GM19023 (cell line): Measurements from ENCODE around the gene HLA-E.
"Not testable (repeated sequence)": the region's sequence is repeated elsewhere in the genome, so short reads cannot be mapped to it uniquely, and the experiment has no call there.

Experiments used
- ATAC-seq: cut with Tn5 transposase; IDR thresholded peaks from one replicate; pipeline ENCODE4 v1.9.1; 2021; ENCODE audit warnings: mild to moderate bottlenecking, moderate library complexity; ENCODE audit not compliant: unreplicated experiment

Gene HLA-E

DNA sequence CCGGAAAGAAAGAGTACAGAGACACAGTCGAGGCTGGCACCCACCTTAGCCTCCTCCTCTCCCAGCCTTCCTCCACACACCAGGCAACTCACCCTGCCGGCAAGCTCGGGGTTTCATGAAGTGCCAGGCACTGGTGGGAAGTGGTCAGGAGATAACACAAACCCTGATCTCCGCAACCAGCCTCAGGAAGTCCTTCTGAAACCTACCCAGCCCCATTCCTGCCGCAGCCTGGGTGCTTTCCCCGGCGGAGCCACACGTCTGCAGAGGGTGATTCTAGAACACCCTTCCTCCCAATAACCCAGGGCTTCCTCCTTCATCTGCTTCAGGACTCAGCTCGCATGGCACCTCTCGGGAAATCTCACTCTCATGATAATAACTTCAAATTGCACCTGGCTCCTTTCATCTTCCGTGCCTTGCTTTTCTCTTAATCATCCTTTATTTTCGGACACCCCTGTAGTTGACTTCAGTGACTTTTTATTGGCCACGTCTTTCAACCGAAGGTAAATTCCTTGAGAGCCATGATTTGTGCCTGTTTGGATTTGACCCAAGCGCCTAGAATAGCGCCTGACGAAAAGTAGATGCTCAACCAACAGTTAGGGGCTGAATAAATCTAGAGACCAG lies 8.7 kb upstream of the HLA-E start:
- no peak for ATAC-seq

DNA sequence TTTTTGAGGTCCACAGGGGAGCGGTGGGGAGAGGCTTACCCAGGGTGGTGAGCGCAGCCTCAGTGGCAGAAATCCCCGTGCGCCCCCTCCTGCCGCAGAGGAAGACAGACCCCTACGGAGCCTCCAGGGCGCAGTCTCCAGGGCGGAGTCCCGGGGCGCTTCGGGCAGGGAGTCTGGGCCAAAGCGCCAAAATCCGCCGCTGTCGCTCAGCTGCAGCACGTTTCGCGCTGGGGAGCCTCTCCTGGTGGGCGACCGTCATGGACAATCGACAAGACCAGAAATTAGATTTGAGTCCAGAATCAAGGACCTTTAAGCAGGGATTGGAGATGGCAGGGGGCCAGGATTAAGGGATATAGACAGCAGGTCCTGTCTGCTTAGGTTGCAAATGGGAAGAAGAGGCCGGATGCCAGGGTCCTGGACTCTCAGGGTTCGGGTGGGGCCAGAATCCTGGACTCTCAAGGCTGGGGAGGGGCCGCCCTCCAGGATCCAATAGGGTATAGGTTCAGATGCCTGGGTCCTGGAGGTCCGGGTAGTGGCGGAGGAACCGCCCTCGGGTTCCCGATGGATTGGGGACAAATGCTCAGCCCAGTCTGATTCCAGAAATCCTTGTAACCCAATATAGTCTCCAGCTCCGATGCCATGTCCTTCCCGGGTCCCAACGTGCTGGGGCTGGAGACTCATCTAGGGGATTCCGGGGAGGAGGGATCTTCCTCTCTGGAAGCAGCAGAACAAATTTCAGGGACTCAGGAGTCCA lies 7.9 kb upstream of the HLA-E start:
- ATAC-seq = no peak

DNA sequence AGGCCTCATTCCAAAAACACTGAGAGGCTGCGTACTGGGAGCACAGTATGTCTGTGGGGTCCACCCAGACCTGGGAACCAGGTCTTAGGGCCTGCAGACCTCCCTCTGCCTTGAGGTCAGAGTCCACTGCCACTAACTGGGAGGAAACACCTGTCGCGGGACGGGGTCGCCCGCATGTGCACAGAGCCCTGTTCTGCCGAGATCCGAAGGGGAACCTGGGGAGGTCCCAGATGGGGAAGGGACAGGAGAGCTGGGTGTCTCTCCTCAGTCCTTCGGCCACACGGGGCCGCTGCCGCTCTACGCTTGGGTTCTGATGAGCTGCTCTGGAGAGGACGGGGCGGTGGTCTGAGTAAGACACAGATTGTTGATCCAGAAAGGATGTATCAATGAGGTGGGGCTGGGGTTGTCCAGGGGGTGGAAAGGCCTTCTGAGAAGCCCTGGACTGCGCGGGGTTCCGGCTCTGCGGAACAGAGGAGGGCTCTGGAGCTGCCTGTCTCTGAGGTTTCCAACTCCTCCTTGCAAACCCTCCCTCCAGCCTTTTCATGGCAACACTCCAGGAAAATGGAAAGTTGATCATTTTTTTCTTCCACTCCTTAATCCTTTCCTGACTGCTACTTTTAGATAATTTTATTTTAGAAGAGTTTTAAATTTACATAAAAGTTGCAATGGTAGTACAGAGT lies 7.2 kb upstream of the HLA-E start:
- not testable (repeated sequence) for ATAC-seq

DNA sequence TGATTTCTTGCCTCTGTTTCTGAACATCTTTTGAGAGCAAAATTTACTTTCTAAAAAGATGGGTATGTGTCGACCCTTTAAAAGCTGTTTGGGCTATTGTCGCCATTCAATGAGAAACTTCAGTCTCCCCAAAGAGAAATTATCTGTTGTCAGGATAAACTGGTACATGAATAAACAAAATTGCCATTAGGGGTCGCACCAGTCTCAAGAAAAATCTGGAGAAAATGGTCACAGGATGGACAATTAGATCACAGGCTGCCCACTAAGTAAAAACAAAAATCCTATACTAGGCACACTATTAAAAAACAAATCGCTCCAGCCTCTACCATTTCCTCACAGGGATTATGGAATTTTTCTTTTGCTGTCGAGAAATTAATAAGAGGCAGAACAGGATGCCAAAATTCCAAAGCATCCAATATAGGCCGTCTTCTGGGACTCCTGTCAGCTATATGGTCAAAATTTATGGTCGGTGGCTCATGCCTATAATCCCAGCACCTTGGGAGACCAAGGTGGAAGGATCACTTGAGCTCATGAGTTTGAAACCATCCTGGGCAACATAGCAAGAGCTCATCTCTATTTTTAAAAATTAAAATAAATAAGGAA lies 5.5 kb upstream of the HLA-E start:
- ATAC-seq = no peak

DNA sequence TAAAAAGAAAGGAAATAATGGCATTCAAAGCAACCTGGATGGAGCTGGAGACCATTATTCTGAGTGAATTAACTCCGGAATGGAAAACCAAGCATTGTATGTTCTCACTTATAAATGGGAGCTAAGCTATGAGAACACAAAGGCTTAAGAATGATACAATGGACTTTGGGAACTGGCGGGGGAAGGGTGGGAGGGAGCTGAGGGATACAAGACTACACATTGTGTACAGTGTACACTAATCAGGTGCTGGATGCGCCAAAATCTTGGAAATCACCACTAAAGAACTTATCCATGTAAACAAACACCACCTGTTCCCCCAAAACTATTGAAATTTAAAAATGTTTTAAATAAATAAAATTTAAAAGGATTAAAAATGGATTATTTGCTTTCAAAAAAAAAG lies 4.1 kb upstream of the HLA-E start:
- ATAC-seq = no peak

DNA sequence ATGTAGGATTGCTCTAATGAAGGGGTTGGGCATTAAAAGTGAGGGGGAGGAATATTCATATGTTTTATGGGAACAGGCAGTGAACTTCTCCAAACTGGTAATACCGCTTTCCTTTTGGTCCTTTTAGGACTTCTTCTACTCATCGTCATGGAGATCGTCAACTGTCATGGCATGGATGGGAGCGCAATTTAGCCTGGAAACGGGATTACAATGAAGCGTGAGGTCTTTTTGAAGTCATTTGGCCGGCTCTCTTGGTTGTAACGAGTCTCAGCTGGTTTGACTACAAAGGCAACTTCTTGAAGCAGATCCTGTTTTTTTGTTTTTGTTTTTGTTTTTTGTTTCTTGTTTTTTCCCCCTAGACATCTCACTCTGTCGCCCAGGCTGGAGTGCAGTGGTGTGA lies 1.4 kb upstream of the HLA-E start:
- no peak for ATAC-seq

DNA sequence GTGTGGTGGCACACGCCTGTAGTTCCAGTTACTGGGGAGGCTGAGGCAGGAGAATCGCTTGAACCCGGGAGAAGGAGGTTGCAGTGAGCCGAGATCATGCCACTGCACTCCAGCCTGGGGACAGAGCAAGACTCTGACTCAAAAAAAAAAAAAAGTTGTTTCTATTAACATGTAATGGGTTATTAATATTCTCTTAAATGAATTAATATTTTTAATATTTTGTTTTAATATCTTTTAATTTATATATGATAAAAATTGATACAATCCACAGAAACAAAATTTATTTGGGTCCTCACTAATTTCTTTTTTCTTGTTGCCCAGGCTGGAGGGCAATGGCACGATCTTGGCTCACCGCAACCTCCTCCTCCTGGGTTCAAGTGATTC lies 620 bp upstream of the HLA-E start:
- ATAC-seq = not testable (repeated sequence)

DNA sequence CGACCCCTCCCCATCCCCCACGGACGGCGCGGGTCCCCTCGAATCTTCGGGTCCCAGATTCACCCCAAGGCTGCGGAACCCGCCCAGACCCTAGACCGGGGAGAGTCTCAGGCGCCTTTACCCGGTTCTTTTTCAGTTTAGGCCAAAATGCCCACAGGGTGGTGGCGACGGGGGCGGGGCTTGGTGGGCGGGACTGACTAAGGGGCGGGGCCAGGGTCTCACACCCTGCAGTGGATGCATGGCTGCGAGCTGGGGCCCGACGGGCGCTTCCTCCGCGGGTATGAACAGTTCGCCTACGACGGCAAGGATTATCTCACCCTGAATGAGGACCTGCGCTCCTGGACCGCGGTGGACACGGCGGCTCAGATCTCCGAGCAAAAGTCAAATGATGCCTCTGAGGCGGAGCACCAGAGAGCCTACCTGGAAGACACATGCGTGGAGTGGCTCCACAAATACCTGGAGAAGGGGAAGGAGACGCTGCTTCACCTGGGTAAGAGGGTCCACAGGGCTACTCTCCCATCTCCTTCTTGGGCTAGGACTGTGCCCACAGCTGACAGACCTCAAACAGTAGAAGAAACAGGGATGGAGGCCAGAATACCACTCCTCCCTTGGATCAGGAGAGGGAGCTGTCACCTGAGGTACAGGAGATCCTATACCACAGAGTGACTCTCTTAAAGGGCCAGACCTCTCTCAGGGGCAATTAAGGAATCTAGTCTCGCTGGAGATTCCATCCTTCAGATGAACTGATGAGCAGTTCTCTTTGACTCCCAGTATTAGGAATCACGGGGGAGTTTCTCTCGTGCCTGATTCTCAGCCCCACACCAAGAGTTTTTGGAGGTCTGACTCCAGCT lies 942 bp downstream of the HLA-E start:
- ATAC-seq = peak; percentile 41

DNA sequence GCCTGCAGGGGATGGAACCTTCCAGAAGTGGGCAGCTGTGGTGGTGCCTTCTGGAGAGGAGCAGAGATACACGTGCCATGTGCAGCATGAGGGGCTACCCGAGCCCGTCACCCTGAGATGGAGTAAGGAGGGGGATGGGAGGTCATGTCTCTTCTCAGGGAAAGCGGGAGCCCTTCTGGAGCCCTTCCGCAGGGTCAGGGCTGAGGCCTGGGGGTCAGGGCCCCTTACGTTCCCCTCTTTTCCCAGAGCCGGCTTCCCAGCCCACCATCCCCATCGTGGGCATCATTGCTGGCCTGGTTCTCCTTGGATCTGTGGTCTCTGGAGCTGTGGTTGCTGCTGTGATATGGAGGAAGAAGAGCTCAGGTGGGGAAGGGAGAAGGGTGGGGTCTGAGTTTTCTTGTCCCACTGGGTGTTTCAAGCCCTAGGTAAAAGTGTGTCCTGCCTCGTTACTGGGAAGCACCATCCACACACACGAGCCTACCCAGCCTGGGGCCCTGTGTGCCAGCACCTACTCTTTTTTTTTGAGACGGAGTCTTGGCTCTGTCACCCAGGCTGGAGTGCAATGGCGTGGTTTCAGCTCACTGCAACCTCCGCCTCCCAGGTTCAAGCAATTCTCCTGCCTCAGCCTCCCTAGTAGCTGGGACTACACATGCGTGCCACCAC lies 2.1 kb downstream of the HLA-E start:
- ATAC-seq = not testable (repeated sequence)

DNA sequence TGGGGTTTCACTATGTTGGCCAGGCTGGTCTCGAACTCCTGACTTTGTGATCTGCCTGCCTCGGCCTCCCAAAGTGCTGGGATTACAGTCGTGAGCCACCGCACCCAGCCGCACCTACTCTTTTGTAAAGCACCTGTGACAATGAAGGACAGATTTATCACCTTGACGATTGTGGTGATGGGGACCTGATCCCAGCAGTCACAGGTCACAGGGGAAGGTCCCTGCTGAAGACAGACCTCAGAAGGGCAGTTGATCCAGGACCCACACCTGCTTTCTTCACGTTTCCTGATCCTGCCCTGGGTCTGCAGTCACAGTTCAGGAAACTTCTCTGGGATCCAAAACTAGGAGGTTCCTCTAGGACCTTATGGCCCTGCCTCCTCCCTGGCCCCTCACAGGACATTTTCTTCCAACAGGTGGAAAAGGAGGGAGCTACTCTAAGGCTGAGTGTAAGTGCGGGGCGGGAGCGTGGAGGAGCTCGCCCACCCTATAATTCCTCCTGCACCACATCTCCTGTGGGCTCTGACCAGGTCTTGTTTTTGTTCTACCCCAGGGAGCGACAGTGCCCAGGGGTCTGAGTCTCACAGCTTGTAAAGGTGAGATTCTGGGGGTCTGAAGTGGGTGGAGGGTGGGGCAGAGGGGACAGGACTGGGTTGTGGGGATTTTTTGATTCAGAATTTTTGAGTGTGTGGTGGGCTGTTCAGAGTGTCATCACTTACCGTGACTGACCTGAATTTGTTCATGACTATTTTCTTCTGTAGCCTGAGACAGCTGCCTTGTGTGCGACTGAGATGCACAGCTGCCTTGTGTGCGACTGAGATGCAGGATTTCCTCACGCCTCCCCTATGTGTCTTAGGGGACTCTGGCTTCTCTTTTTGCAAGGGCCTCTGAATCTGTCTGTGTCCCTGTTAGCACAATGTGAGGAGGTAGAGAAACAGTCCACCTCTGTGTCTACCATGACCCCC lies 3.0 kb downstream of the HLA-E start:
- no peak for ATAC-seq

DNA sequence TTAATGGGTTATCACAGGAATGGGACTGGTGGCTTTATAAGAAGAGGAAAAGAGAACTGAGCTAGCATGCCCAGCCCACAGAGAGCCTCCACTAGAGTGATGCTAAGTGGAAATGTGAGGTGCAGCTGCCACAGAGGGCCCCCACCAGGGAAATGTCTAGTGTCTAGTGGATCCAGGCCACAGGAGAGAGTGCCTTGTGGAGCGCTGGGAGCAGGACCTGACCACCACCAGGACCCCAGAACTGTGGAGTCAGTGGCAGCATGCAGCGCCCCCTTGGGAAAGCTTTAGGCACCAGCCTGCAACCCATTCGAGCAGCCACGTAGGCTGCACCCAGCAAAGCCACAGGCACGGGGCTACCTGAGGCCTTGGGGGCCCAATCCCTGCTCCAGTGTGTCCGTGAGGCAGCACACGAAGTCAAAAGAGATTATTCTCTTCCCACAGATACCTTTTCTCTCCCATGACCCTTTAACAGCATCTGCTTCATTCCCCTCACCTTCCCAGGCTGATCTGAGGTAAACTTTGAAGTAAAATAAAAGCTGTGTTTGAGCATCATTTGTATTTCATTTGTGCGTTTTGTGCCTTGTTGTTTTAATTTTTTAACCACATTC lies 4.4 kb downstream of the HLA-E start:
- no peak for ATAC-seq

DNA sequence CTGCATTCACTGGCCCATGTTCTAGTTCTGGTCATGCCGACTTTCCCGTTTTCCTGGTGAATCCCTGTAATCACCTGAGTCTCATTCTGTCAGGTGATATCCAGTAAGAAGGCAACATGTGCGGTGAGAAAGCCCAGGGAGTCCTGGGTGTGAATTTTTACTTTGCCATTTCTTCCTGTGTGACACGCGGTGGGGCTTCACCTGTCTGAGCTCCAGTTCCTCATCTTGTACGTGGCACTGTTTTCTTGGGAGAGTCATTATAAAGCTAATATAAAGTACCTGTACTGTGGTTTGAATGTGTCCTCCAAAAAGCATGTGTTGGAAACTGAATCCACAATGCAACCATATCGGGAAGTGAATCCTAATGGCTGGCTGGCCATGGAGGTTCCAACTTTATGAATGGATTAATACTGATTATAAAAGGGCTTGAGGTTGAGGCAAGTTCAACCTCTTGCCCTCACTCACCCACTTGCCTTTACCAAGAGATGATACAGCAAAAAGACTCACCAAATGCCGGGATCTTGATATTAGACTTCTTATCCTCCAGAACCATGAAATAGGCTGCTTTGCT lies 5.1 kb downstream of the HLA-E start:
- ATAC-seq = no peak

DNA sequence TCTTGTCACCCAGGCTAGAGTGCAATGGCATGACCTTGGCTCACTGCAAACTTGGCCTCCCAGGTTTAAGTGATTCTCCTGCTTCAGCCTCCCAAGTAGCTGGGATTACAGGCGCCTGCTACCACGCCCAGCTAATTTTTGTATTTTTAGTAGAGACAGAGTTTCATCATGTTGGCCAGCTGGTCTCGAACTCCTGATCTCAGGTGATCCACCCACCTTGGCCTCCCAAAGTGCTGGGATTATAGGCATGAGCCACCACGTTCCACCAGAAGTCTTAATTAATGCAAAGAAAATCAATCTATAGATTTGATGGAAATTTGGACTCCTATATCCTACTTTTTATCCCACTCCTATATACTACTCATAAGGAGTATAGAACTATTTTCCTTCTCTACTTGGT lies 5.8 kb downstream of the HLA-E start:
- ATAC-seq = not testable (repeated sequence)

DNA sequence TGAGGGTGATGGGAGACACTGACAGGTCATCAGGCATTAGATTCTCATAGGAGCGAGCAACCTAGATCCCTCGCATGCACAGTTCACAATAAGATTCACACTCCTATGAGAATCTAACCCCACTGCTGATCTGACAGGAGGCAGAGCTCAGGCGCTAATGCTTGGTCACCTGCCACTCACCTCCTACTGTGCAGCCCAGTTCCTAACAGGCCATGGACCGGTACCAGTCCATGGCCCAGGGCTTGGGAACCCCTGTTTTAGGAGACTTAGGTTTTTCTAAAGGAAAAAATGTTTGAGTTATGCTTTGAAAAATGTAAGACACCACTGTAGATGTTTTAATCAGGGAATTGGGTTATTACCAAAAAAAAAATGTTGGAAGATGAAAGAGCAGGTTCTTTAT lies 6.7 kb downstream of the HLA-E start:
- no peak for ATAC-seq

DNA sequence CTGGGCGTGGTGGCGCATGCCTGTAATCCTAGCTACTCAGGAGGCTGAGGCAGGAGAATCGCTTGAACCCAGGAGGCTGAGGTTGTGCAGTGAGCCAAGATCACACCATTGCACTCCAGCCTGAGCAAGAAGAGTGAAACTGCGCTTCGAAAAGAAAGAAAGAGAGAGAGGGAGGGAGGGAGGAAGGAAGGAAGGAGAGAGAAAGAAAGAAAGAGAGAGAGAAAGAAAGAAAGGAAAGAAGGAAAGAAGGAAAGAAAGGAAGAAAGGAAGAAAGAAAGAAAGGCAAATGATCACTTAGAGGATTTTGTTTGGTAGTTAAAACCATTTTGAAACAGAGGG lies 7.9 kb downstream of the HLA-E start:
- not testable (repeated sequence) for ATAC-seq

DNA sequence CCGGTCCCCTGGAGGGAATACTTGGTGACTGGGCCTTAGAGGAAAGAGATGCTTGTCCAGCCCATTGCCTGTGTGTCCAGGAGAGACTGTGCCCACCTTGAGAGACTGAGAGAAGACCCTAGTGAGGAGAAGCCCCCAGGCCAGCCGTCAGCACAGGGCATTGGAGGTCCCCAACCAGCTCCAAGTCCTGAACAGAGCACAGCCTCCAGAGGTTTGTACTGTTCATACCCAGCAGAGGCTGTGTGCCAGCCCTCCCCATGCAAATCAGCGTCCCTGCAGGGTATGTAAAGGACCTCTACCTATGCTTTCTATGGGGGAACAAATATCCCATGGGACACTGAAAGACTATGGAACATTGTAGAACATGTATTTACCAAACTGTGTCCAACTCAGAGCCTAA lies 8.4 kb downstream of the HLA-E start:
- no peak for ATAC-seq

DNA sequence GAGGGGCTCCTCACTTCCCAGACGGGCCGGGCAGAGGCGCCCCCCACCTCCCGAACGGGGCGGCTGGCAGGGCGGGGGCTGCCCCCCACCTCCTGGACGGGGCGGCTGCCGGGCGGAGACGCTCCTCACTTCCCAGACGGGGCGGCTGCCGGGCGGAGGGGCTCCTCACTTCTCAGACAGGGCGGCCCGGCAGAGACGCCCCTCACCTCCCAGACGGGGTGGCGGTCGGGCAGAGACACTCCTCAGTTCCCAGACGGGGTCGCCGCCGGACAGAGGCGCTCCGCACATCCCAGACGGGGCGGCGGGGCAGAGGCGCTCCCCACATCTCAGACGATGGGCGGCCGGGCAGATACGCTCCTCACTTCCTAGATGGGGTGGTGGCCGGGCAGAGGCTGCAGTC lies 9.4 kb downstream of the HLA-E start:
- ATAC-seq = not testable (repeated sequence)
